HEK293T (cell line): ENCODE data around the gene CLDN24.

Experiments used
- BHLHE40 ChIP-seq: fragments of 450-650 bp; IDR thresholded peaks from 2 replicates; pipeline ENCODE4 v1.6.1; 2016; ENCODE audit warnings: mild to moderate bottlenecking, moderate library complexity, borderline replicate concordance
- ELF4 ChIP-seq: fragments of 450-650 bp; IDR thresholded peaks from 2 replicates; pipeline ENCODE4 v1.6.1; 2017; ENCODE audit warnings: antibody characterized with exemption
- FOXK2 ChIP-seq: fragments of 450-650 bp; IDR thresholded peaks from 2 replicates; pipeline ENCODE4 v1.6.1; 2016; ENCODE audit warnings: mild to moderate bottlenecking
- FOXM1 ChIP-seq: fragments of 450-650 bp; IDR thresholded peaks from 2 replicates; pipeline ENCODE4 v1.6.1; 2017; ENCODE audit warnings: mild to moderate bottlenecking, borderline replicate concordance
- HDGF ChIP-seq: fragments of 450-650 bp; IDR thresholded peaks from 2 replicates; pipeline ENCODE4 v1.6.1; 2017; ENCODE audit warnings: antibody characterized with exemption, borderline replicate concordance
- LEF1 ChIP-seq: fragments of 450-650 bp; IDR thresholded peaks from 2 replicates; pipeline ENCODE4 v1.6.1; 2017; ENCODE audit warnings: mild to moderate bottlenecking, borderline replicate concordance
- ZNF384 ChIP-seq: fragments of 450-650 bp; IDR thresholded peaks from 2 replicates; pipeline ENCODE4 v1.6.1; 2016

DNA sequence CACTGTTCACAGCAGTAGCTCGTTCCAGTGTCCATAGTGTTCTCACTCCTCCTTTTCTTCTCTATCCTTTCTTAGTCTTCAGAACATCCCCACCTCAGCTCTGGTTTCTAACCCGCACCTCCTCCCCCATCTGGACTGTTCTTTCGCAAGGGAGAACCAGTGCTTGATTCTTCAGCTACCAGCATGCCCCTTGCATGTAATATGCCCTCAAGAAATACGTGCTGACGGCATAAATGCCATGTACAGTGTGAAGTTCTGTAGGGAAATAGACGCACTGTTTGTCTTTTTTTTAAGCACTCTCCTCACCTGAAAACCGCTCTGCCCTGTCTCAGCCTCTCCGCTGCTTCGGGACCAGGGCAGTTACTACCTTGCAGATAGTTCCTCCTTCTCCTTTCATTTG lies 7.4 kb downstream of the CLDN24 start:
- TF ChIP-seq ZNF384 (no peak), FOXK2 (no peak), ELF4 (no peak), FOXM1 (no peak), BHLHE40 (no peak), HDGF (no peak), LEF1 (no peak)
